GM23338 (cell line): ENCODE data around the gene ZNF778. TPM values are rescaled to one million over a fixed set of nuclear protein-coding genes. Genes with fewer than 3 reads are reported as not detected.

Source experiments
- ATAC-seq: fragments of 200-7000 bp; cut with Tn5 transposase; 3 replicates; pipeline ENCODE4 v1.9.1; 2020
- DNase-seq: peaks from one replicate; pipeline ENCODE4 v3.0.0-alpha.2; 2015; ENCODE audit warnings: low spot score
- H2AFZ ChIP-seq: fragments of 200-600 bp; sonication (generic); 2 replicates; pipeline ENCODE4 v1.8.0; 2016; ENCODE audit warnings: antibody characterized with exemption, mild to moderate bottlenecking, moderate library complexity
- H3F3A ChIP-seq: fragments of 200-600 bp; sonication (generic); replicated peaks from 2 replicates; pipeline ENCODE4 v1.8.0; 2017; ENCODE audit warnings: antibody characterized with exemption, mixed run types, low read depth
- H3K27ac ChIP-seq: fragments of 200-600 bp; sonication (generic); 2 replicates; pipeline ENCODE4 v1.6.1; 2016; ENCODE audit warnings: low read depth
- H3K27me3 ChIP-seq: fragments of 200-600 bp; sonication (generic); 2 replicates; pipeline ENCODE4 v1.8.0; 2016; ENCODE audit warnings: mild to moderate bottlenecking, mixed run types, moderate library complexity; ENCODE audit not compliant: insufficient read depth
- H3K36me3 ChIP-seq: fragments of 200-600 bp; sonication (generic); 2 replicates; pipeline ENCODE4 v1.8.0; 2016; ENCODE audit warnings: mild to moderate bottlenecking; ENCODE audit not compliant: insufficient read depth
- H3K4me1 ChIP-seq: fragments of 200-600 bp; sonication (generic); 2 replicates; pipeline ENCODE4 v1.8.0; 2016; ENCODE audit warnings: mild to moderate bottlenecking, moderate library complexity; ENCODE audit not compliant: insufficient read depth
- H3K4me2 ChIP-seq: fragments of 200-600 bp; sonication (generic); 2 replicates; pipeline ENCODE4 v1.7.1; 2017; ENCODE audit warnings: mixed run types
- H3K4me3 ChIP-seq: fragments of 200-600 bp; sonication (generic); 2 replicates; pipeline ENCODE4 v1.6.1; 2016; ENCODE audit warnings: mixed run types
- H3K79me2 ChIP-seq: fragments of 200-600 bp; sonication (generic); replicated peaks from 2 replicates; pipeline ENCODE4 v1.8.0; 2017; ENCODE audit warnings: mild to moderate bottlenecking; ENCODE audit not compliant: insufficient read depth
- H3K9me2 ChIP-seq: fragments of 200-600 bp; sonication (generic); 2 replicates; pipeline ENCODE4 v1.8.0; 2017; ENCODE audit not compliant: insufficient read depth
- H4K20me1 ChIP-seq: fragments of 200-600 bp; sonication (generic); replicated peaks from 2 replicates; pipeline ENCODE4 v1.8.0; 2017; ENCODE audit warnings: mild to moderate bottlenecking; ENCODE audit not compliant: insufficient read depth
- H3K27ac Mint-ChIP-seq: 2 replicates; pipeline ENCODE4 v1.8.0; 2020; ENCODE audit warnings: inconsistent platforms, mild to moderate bottlenecking, moderate library complexity, mixed read lengths
- H3K27me3 Mint-ChIP-seq: 3 replicates; pipeline ENCODE4 v1.8.0; 2022; ENCODE audit warnings: low read depth, mild to moderate bottlenecking, moderate library complexity, mixed read lengths, inconsistent platforms; ENCODE audit not compliant: insufficient read depth, poor library complexity
- H3K36me3 Mint-ChIP-seq: 3 replicates; pipeline ENCODE4 v1.8.0; 2021; ENCODE audit warnings: low read depth, mild to moderate bottlenecking, inconsistent platforms, moderate library complexity, mixed read lengths
- H3K4me1 Mint-ChIP-seq: 3 replicates; pipeline ENCODE4 v1.8.0; 2020; ENCODE audit warnings: mild to moderate bottlenecking, inconsistent platforms, mixed read lengths
- H3K4me3 Mint-ChIP-seq: 3 replicates; pipeline ENCODE4 v1.8.0; 2021; ENCODE audit warnings: moderate library complexity, mild to moderate bottlenecking, inconsistent platforms, mixed read lengths
- H3K9me3 Mint-ChIP-seq: 3 replicates; pipeline ENCODE4 v1.8.0; 2020; ENCODE audit warnings: moderate library complexity, mild to moderate bottlenecking, inconsistent platforms, mixed read lengths
- CREB1 ChIP-seq: fragments of 250-450 bp; sonication (Bioruptor Pico); IDR thresholded peaks from 2 replicates; pipeline ENCODE4 v1.5.0; 2020; ENCODE audit warnings: low read depth, mild to moderate bottlenecking, moderate library complexity
- CTCF ChIP-seq, 2 experiments: fragments of 200-600 bp in 1 of 2; sonication (generic) in 1 of 2; conservative IDR thresholded peaks; 2 replicates each; pipeline versions ENCODE4 v1.5.1 to v1.6.1; 2016 to 2017; ENCODE audit warnings: antibody characterized with exemption in 2 of 2, low read depth in 2 of 2, mild to moderate bottlenecking in 2 of 2, moderate library complexity in 1 of 2
- EZH2 ChIP-seq: fragments of 200-600 bp; sonication (generic); IDR thresholded peaks from one replicate; pipeline ENCODE4 v1.8.0; 2017; ENCODE audit warnings: antibody characterized with exemption, mild to moderate bottlenecking, low read depth; ENCODE audit not compliant: unreplicated experiment
- EZH2phosphoT487 ChIP-seq: fragments of 200-600 bp; sonication (generic); IDR thresholded peaks from one replicate; pipeline ENCODE4 v1.8.1; 2018; ENCODE audit warnings: antibody characterized with exemption; ENCODE audit not compliant: unreplicated experiment
- JUNB ChIP-seq: IDR thresholded peaks from one replicate; pipeline ENCODE4 v1.6.1; 2016; ENCODE audit warnings: antibody characterized with exemption; ENCODE audit not compliant: unreplicated experiment
- NANOG ChIP-seq: IDR thresholded peaks from 2 replicates; pipeline ENCODE4 v1.6.1; 2016; ENCODE audit warnings: antibody characterized with exemption, borderline replicate concordance
- POLR2AphosphoS5 ChIP-seq: IDR thresholded peaks from 2 replicates; pipeline ENCODE4 v1.6.1; 2016; ENCODE audit warnings: antibody characterized with exemption, low read depth
- STAT1 ChIP-seq: IDR thresholded peaks from one replicate; pipeline ENCODE4 v1.6.1; 2016; ENCODE audit warnings: antibody characterized with exemption; ENCODE audit not compliant: unreplicated experiment
- ZNF114 ChIP-seq: fragments of 250-450 bp; sonication (Bioruptor Pico); IDR thresholded peaks from 2 replicates; pipeline ENCODE4 v1.5.0; 2020; ENCODE audit warnings: mild to moderate bottlenecking, moderate library complexity
- ZNF331 ChIP-seq: fragments of 250-450 bp; sonication (Bioruptor Pico); IDR thresholded peaks from 2 replicates; pipeline ENCODE4 v1.5.0; 2020; ENCODE audit warnings: low read depth, mild to moderate bottlenecking, moderate library complexity
- ZNF462 ChIP-seq: fragments of 250-450 bp; sonication (Bioruptor Pico); IDR thresholded peaks from 2 replicates; pipeline ENCODE4 v1.5.0; 2020; ENCODE audit warnings: mild to moderate bottlenecking, moderate library complexity
- polyA plus RNA-seq: library from polyadenylated mRNA; unstranded; fragments of >200 nt; fragmentation: Nextera tagmentation; extraction: Ambion mirVana; gene quantifications from 2 replicates; pipeline ENCODE4 v1.2.1, GENCODE V29; 2016
- total RNA-seq: library from RNA; depleted of rRNA; stranded (reverse); fragments of >200 nt; shearing (Covaris generic); gene quantifications from 2 replicates; pipeline ENCODE4 v1.2.3, GENCODE V29; 2014
- TF ChIP-seq, protein P1 (sequence below): IDR thresholded peaks from one replicate; pipeline ENCODE4 v1.6.1; 2018; ENCODE audit warnings: antibody characterized with exemption; ENCODE audit not compliant: unreplicated experiment
- TF ChIP-seq, protein P2 (sequence below): IDR thresholded peaks from 2 replicates; pipeline ENCODE4 v1.6.1; 2016; ENCODE audit warnings: antibody characterized with exemption

ZNF778 gene
- total and polyA plus RNA-seq, 2 experiments from 2014 or later, result 7.9 to 43.4 TPM

DNA sequence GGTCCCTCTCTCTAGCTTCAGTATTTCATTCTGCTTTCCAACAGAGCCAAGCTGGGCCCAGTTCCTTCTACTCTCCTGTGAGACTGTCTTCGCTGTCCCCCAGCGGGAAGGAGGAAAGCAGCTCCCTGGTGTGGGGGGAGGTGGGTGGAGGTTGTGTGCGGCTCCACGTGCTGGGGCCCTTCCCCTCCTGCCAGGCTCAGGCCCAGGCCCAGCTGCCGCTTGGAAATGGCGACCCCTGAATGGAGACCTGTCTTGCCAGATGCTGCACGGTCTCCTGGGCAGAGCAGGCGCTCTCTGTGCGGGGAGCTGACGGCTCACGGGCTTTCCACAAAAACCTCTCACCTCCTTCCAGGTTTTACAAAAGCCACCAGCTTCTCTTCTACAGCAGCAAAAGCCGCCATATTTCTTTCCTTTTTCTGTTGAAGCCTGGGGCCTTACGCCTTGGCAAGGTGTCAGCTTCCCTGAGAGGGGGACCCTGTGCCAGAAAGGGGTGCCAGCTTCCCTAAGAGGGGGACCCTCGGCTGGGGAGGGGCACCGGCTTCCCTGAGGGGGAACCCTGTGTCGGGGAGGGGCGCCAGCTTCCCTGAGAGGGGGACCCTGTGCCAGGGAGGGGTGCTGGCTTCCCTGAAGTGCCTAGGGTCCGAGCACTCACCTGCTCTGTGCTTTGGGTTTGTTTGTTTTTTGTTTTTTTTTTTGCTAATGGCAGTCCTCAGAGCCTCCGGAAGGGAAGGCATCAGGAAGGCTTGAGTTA, 47.5 kb downstream of the ZNF778 start:
- no peak overlapping the region for H2AFZ ChIP-seq
- no peaks in the 10 kb centered on the region for H3K9me2 ChIP-seq
- H3K4me3 ChIP-seq, result no peak overlapping the region
- H3F3A ChIP-seq, result no peaks in the 10 kb centered on the region
- Mint-ChIP-seq H3K36me3 (peaks cover 58% of the 10 kb centered on the region), H3K27me3 (peaks cover 19% of the 10 kb centered on the region), H3K9me3 (peaks cover 25% of the 10 kb centered on the region), H3K27ac (no peak overlapping the region), H3K4me1 (no peaks in the 10 kb centered on the region), H3K4me3 (no peak overlapping the region)
- peaks cover 10% of the 10 kb centered on the region for H4K20me1 ChIP-seq
- DNase-seq (no peak), ATAC-seq (peak; percentile 16; the same call in 2 of the 3 replicates)
- H3K36me3 ChIP-seq, result peaks cover 10% of the 10 kb centered on the region; the same call in 1 of the 2 replicates
- no peaks in the 10 kb centered on the region for H3K4me1 ChIP-seq
- H3K4me2 ChIP-seq, result no peak overlapping the region
- no peaks in the 10 kb centered on the region for H3K79me2 ChIP-seq
- peak overlapping the region; percentile 45; the same call in 1 of the 2 replicates for H3K27ac ChIP-seq
- no peaks in the 10 kb centered on the region for H3K27me3 ChIP-seq
- TF ChIP-seq ZNF114 (CRISPR knock-in tag) (no peak), CTCF (conservative IDR thresholded peaks at IDR 0.05; ENCODE audit: low read depth in 2 of 2) (no peak), ZNF331 (CRISPR knock-in tag) (no peak), EZH2 (no peak), JUNB (no peak), CREB1 (CRISPR knock-in tag) (no peak), STAT1 (no peak), NANOG (no peak), POLR2AphosphoS5 (no peak), ZNF462 (CRISPR knock-in tag) (no peak), EZH2phosphoT487 (no peak)
- TF ChIP-seq, protein P1, sequence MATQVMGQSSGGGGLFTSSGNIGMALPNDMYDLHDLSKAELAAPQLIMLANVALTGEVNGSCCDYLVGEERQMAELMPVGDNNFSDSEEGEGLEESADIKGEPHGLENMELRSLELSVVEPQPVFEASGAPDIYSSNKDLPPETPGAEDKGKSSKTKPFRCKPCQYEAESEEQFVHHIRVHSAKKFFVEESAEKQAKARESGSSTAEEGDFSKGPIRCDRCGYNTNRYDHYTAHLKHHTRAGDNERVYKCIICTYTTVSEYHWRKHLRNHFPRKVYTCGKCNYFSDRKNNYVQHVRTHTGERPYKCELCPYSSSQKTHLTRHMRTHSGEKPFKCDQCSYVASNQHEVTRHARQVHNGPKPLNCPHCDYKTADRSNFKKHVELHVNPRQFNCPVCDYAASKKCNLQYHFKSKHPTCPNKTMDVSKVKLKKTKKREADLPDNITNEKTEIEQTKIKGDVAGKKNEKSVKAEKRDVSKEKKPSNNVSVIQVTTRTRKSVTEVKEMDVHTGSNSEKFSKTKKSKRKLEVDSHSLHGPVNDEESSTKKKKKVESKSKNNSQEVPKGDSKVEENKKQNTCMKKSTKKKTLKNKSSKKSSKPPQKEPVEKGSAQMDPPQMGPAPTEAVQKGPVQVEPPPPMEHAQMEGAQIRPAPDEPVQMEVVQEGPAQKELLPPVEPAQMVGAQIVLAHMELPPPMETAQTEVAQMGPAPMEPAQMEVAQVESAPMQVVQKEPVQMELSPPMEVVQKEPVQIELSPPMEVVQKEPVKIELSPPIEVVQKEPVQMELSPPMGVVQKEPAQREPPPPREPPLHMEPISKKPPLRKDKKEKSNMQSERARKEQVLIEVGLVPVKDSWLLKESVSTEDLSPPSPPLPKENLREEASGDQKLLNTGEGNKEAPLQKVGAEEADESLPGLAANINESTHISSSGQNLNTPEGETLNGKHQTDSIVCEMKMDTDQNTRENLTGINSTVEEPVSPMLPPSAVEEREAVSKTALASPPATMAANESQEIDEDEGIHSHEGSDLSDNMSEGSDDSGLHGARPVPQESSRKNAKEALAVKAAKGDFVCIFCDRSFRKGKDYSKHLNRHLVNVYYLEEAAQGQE, result no peak
- TF ChIP-seq, protein P2, sequence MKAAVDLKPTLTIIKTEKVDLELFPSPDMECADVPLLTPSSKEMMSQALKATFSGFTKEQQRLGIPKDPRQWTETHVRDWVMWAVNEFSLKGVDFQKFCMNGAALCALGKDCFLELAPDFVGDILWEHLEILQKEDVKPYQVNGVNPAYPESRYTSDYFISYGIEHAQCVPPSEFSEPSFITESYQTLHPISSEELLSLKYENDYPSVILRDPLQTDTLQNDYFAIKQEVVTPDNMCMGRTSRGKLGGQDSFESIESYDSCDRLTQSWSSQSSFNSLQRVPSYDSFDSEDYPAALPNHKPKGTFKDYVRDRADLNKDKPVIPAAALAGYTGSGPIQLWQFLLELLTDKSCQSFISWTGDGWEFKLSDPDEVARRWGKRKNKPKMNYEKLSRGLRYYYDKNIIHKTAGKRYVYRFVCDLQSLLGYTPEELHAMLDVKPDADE, result no peak
